HL-60 (cell line): ENCODE results near the gene PCDHGB6.
"Not testable (repeated sequence)": the region's sequence is repeated elsewhere in the genome, so short reads cannot be mapped to it uniquely, and the experiment has no call there.

Experiments
- DNase-seq, 2 experiments: peaks; one replicate each; pipeline ENCODE4 v3.0.0-alpha.2; 2010 to 2020; ENCODE audit warnings: low read depth in 1 of 2, low spot score in 1 of 2
- H3K27ac ChIP-seq: fragments of 250-450 bp; sonication (Bioruptor Pico); replicated peaks from 2 replicates; pipeline ENCODE4 v1.5.1; 2020; ENCODE audit warnings: mild to moderate bottlenecking, moderate library complexity
- H3K27me3 ChIP-seq: fragments of 250-450 bp; sonication (Bioruptor Pico); 2 replicates; pipeline ENCODE4 v1.5.1; 2021; ENCODE audit warnings: mild to moderate bottlenecking, moderate library complexity; ENCODE audit not compliant: insufficient read depth, poor library complexity, severe bottlenecking
- H3K4me3 ChIP-seq: replicated peaks from 2 replicates; pipeline ENCODE4 v1.5.1; 2011; ENCODE audit warnings: mild to moderate bottlenecking, control low read depth, low read length; ENCODE audit not compliant: insufficient read depth
- GABPA ChIP-seq: IDR thresholded peaks from 2 replicates; pipeline ENCODE4 v1.6.1; 2012; ENCODE audit warnings: low read depth
- POLR2AphosphoS5 ChIP-seq: IDR thresholded peaks from 2 replicates; pipeline ENCODE4 v1.6.1; 2012; ENCODE audit warnings: low read depth
- SPI1 ChIP-seq: IDR thresholded peaks from 2 replicates; pipeline ENCODE4 v1.6.1; 2012; ENCODE audit warnings: low read depth, mild to moderate bottlenecking, borderline replicate concordance
- TF ChIP-seq, protein P1 (sequence below): IDR thresholded peaks from 2 replicates; pipeline ENCODE4 v1.6.1; 2012; ENCODE audit warnings: low read depth; ENCODE audit not compliant: insufficient replicate concordance
- TF ChIP-seq, protein P2 (sequence below): IDR thresholded peaks from one replicate; pipeline ENCODE4 v1.5.1; 2011; ENCODE audit warnings: low read length, control low read depth, inconsistent platforms; ENCODE audit not compliant: insufficient read depth

Gene PCDHGB6

DNA sequence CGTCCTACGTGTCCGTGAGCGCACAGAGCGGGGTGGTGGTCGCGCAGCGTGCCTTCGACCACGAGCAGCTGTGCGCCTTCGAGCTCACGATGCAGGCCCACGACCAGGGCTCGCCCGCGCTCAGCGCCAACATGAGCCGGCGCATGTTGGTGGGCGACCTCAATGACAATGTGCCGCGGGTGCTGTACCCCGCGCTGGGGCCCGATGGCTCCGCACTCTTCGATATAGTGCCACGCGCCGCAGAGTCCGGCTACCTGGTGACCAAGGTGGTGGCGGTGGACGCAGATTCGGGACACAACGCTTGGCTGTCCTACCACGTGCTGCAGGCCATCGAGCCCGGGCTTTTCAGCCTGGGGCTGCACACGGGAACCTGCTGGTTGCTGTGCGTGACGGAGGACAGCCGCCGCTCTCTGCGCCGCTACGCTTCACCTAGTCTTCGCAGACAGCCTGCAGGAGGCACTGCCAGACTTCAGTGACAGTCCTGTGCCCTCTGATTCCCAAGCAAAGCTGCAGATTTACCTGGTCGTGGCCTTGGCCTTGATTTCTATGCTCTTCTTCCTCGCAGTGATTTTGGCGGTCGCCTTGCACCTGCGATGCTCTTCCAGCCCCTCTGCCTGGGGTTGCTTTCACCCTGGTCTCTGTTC is 20.1 kb downstream of the PCDHGB6 start:
- TF ChIP-seq SPI1 (no peak), GABPA (no peak)
- H3K4me3 ChIP-seq: no peak overlapping the region
- no peak for DNase-seq
- no peak overlapping the region for H3K27ac ChIP-seq
- H3K27me3 ChIP-seq: peaks cover 4% of the 10 kb centered on the region

DNA sequence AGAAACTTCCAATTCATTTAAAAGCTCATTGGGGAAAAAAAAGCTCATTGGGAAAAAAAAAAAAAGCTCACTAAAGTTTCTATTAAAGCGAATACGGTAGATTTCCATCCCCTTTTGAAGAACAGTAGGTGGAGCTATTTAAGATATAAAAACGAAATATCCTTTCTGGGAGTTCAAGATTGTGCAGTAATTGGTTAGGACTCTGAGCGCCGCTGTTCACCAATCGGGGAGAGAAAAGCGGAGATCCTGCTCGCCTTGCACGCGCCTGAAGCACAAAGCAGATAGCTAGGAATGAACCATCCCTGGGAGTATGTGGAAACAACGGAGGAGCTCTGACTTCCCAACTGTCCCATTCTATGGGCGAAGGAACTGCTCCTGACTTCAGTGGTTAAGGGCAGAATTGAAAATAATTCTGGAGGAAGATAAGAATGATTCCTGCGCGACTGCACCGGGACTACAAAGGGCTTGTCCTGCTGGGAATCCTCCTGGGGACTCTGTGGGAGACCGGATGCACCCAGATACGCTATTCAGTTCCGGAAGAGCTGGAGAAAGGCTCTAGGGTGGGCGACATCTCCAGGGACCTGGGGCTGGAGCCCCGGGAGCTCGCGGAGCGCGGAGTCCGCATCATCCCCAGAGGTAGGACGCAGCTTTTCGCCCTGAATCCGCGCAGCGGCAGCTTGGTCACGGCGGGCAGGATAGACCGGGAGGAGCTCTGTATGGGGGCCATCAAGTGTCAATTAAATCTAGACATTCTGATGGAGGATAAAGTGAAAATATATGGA is 22.7 kb downstream of the PCDHGB6 start, which contains the start of gene PCDHGA12:
Gene PCDHGA12, plus strand, starts transcription at position 176 of the 782 bp plus-strand sequence. Its CDS starts 253 bp downstream, at position 429.
- Histone ChIP-seq H3K4me3 (no peak within 1 kb of the TSS), H3K27me3 (no peaks in the 10 kb centered on the region), H3K27ac (no peak within 1 kb of the TSS)
- TF ChIP-seq GABPA (no peak), SPI1 (no peak), POLR2AphosphoS5 (no peak)
- TF ChIP-seq, protein P1, sequence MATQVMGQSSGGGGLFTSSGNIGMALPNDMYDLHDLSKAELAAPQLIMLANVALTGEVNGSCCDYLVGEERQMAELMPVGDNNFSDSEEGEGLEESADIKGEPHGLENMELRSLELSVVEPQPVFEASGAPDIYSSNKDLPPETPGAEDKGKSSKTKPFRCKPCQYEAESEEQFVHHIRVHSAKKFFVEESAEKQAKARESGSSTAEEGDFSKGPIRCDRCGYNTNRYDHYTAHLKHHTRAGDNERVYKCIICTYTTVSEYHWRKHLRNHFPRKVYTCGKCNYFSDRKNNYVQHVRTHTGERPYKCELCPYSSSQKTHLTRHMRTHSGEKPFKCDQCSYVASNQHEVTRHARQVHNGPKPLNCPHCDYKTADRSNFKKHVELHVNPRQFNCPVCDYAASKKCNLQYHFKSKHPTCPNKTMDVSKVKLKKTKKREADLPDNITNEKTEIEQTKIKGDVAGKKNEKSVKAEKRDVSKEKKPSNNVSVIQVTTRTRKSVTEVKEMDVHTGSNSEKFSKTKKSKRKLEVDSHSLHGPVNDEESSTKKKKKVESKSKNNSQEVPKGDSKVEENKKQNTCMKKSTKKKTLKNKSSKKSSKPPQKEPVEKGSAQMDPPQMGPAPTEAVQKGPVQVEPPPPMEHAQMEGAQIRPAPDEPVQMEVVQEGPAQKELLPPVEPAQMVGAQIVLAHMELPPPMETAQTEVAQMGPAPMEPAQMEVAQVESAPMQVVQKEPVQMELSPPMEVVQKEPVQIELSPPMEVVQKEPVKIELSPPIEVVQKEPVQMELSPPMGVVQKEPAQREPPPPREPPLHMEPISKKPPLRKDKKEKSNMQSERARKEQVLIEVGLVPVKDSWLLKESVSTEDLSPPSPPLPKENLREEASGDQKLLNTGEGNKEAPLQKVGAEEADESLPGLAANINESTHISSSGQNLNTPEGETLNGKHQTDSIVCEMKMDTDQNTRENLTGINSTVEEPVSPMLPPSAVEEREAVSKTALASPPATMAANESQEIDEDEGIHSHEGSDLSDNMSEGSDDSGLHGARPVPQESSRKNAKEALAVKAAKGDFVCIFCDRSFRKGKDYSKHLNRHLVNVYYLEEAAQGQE: no peak
- TF ChIP-seq, protein P2, sequence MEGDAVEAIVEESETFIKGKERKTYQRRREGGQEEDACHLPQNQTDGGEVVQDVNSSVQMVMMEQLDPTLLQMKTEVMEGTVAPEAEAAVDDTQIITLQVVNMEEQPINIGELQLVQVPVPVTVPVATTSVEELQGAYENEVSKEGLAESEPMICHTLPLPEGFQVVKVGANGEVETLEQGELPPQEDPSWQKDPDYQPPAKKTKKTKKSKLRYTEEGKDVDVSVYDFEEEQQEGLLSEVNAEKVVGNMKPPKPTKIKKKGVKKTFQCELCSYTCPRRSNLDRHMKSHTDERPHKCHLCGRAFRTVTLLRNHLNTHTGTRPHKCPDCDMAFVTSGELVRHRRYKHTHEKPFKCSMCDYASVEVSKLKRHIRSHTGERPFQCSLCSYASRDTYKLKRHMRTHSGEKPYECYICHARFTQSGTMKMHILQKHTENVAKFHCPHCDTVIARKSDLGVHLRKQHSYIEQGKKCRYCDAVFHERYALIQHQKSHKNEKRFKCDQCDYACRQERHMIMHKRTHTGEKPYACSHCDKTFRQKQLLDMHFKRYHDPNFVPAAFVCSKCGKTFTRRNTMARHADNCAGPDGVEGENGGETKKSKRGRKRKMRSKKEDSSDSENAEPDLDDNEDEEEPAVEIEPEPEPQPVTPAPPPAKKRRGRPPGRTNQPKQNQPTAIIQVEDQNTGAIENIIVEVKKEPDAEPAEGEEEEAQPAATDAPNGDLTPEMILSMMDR: no peak
- DNase-seq: peak in 1 of 2 experiments; percentile 46

DNA sequence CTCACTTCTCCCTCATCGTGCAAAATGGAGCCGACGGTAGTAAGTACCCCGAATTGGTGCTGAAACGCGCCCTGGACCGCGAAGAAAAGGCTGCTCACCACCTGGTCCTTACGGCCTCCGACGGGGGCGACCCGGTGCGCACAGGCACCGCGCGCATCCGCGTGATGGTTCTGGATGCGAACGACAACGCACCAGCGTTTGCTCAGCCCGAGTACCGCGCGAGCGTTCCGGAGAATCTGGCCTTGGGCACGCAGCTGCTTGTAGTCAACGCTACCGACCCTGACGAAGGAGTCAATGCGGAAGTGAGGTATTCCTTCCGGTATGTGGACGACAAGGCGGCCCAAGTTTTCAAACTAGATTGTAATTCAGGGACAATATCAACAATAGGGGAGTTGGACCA is 23.5 kb downstream of the PCDHGB6 start:
- TF ChIP-seq, protein P1: no peak
- TF ChIP-seq, protein P2: no peak
- TF ChIP-seq SPI1 (no peak), POLR2AphosphoS5 (no peak), GABPA (no peak)
- Histone ChIP-seq H3K27me3 (no peaks in the 10 kb centered on the region), H3K4me3 (no peak overlapping the region), H3K27ac (no peak overlapping the region)
- DNase-seq: no peak

DNA sequence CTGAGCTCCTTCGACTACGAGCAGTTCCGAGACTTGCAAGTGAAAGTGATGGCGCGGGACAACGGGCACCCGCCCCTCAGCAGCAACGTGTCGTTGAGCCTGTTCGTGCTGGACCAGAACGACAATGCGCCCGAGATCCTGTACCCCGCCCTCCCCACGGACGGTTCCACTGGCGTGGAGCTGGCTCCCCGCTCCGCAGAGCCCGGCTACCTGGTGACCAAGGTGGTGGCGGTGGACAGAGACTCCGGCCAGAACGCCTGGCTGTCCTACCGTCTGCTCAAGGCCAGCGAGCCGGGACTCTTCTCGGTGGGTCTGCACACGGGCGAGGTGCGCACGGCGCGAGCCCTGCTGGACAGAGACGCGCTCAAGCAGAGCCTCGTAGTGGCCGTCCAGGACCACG is 24.5 kb downstream of the PCDHGB6 start:
- H3K27ac ChIP-seq, DNase-seq, H3K4me3 ChIP-seq, H3K27me3 ChIP-seq: not testable (repeated sequence)

DNA sequence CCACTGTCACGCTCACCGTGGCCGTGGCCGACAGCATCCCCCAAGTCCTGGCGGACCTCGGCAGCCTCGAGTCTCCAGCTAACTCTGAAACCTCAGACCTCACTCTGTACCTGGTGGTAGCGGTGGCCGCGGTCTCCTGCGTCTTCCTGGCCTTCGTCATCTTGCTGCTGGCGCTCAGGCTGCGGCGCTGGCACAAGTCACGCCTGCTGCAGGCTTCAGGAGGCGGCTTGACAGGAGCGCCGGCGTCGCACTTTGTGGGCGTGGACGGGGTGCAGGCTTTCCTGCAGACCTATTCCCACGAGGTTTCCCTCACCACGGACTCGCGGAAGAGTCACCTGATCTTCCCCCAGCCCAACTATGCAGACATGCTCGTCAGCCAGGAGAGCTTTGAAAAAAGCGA is 24.9 kb downstream of the PCDHGB6 start:
- not testable (repeated sequence) for H3K4me3 ChIP-seq, H3K27me3 ChIP-seq, H3K27ac ChIP-seq, DNase-seq
